Endothelial cell of umbilical vein (primary cell): ENCODE measurements around the gene IGFBP6.

Source experiments
- CTCF ChIP-seq, 2 donors: IDR thresholded peaks; 1 replicate in 1 of 2; 2 replicates in 1 of 2; pipeline ENCODE4 v1.5.1; 2011; ENCODE audit warnings: low read length in 2 of 2, mild to moderate bottlenecking in 2 of 2, moderate library complexity in 2 of 2, control low read depth in 1 of 2, inconsistent platforms in 1 of 2, low read depth in 1 of 2; ENCODE audit not compliant: insufficient read depth in 1 of 2; ENCODE audit errors: extremely low read depth in 1 of 2
- EZH2 ChIP-seq: IDR thresholded peaks from 2 replicates; pipeline ENCODE4 v1.6.1; 2012; ENCODE audit warnings: borderline replicate concordance, low read depth, mild to moderate bottlenecking, moderate library complexity, low read length, inconsistent platforms; ENCODE audit not compliant: severe bottlenecking
- GATA2 ChIP-seq: IDR thresholded peaks from 2 replicates; pipeline ENCODE4 v1.7.0; 2011; ENCODE audit warnings: low read depth, mild to moderate bottlenecking, moderate library complexity, mixed read lengths, low read length; ENCODE audit not compliant: insufficient read length, insufficient read depth
- JUN ChIP-seq: IDR thresholded peaks from 2 replicates; pipeline ENCODE4 v1.6.1; 2011; ENCODE audit warnings: borderline replicate concordance, low read depth; ENCODE audit not compliant: insufficient read length, insufficient read depth
- MAX ChIP-seq: IDR thresholded peaks from 2 replicates; pipeline ENCODE4 v1.6.1; 2011; ENCODE audit not compliant: insufficient read depth, insufficient read length
- MYC ChIP-seq: IDR thresholded peaks from one replicate; pipeline ENCODE4 v1.6.1; 2011; ENCODE audit warnings: mild to moderate bottlenecking, low read depth, low read length
- POLR2A ChIP-seq: IDR thresholded peaks from 2 replicates; pipeline ENCODE4 v1.6.1; 2012; ENCODE audit warnings: low read depth, mild to moderate bottlenecking, control low read depth, low read length
- POLR2AphosphoS5 ChIP-seq: IDR thresholded peaks from 2 replicates; pipeline ENCODE4 v1.6.1; 2012; ENCODE audit warnings: low read depth, mild to moderate bottlenecking, control low read depth, low read length, moderate library complexity; ENCODE audit not compliant: insufficient read depth

- TF ChIP-seq CTCF (IDR thresholded peaks at IDR 0.05; ENCODE audit: extremely low read depth in 1 of 2, insufficient read depth in 1 of 2, low read depth in 1 of 2, low read length in 2 of 2) (no peak), POLR2A (no peak), GATA2 (no peak), JUN (no peak), MAX (no peak), EZH2 (no peak), MYC (no peak), POLR2AphosphoS5 (peak; percentile 9)
Observed at GRCh38 chr12:53048780-53049401, 48.6 kb upstream of the IGFBP6 start.
